SK-N-SH treated with all-trans-retinoic acid at 6 μM for 48 hours (cell line): ENCODE results near the gene REEP1.

Source experiments
- ATAC-seq: fragments of 200-7000 bp; cut with Tn5 transposase; 3 replicates; pipeline ENCODE4 v1.9.1; 2020; ENCODE audit warnings: mild to moderate bottlenecking, moderate library complexity
- ARNTL ChIP-seq: fragments of 450-650 bp; formaldehyde crosslinking; IDR thresholded peaks from 2 replicates; pipeline ENCODE4 v1.5.0; 2020; ENCODE audit warnings: low read depth, mild to moderate bottlenecking, moderate library complexity, borderline replicate concordance
- BACH2 ChIP-seq: fragments of 250-450 bp; sonication (Bioruptor Pico); IDR thresholded peaks from 2 replicates; pipeline ENCODE4 v1.9.0; 2021; ENCODE audit warnings: mild to moderate bottlenecking, borderline replicate concordance
- CSDC2 ChIP-seq: fragments of 250-450 bp; sonication (Bioruptor Pico); IDR thresholded peaks from 2 replicates; pipeline ENCODE4 v1.5.0; 2020; ENCODE audit warnings: mild to moderate bottlenecking, moderate library complexity
- ESRRG ChIP-seq: fragments of 250-450 bp; sonication (Bioruptor Pico); IDR thresholded peaks from 2 replicates; pipeline ENCODE4 v1.6.1; 2021; ENCODE audit warnings: mild to moderate bottlenecking
- GLIS3 ChIP-seq: fragments of 250-450 bp; sonication (Bioruptor Pico); IDR thresholded peaks from 2 replicates; pipeline ENCODE4 v1.5.0; 2020; ENCODE audit warnings: mild to moderate bottlenecking, moderate library complexity
- PPARA ChIP-seq: fragments of 250-450 bp; sonication (Bioruptor Pico); IDR thresholded peaks from 2 replicates; pipeline ENCODE4 v1.5.0; 2020; ENCODE audit warnings: mild to moderate bottlenecking, borderline replicate concordance
- SNAI2 ChIP-seq: fragments of 250-450 bp; sonication (Bioruptor Pico); IDR thresholded peaks from 2 replicates; pipeline ENCODE4 v1.5.0; 2020; ENCODE audit warnings: mild to moderate bottlenecking, moderate library complexity
- TCF4 ChIP-seq: fragments of 250-450 bp; sonication (Bioruptor Pico); IDR thresholded peaks from 2 replicates; pipeline ENCODE4 v1.8.0; 2021; ENCODE audit warnings: mild to moderate bottlenecking, moderate library complexity, borderline replicate concordance
- TOX ChIP-seq: fragments of 250-450 bp; sonication (Bioruptor Pico); IDR thresholded peaks from 2 replicates; pipeline ENCODE4 v1.8.0; 2021; ENCODE audit warnings: mild to moderate bottlenecking, moderate library complexity, borderline replicate concordance
- TSHZ2 ChIP-seq: fragments of 250-450 bp; sonication (Bioruptor Pico); IDR thresholded peaks from 2 replicates; pipeline ENCODE4 v1.5.0; 2020; ENCODE audit warnings: mild to moderate bottlenecking, moderate library complexity
- ZC3H10 ChIP-seq: fragments of 250-450 bp; sonication (Bioruptor Pico); IDR thresholded peaks from 2 replicates; pipeline ENCODE4 v1.5.1; 2021; ENCODE audit warnings: mild to moderate bottlenecking, moderate library complexity
- ZFP3 ChIP-seq: fragments of 250-450 bp; sonication (Bioruptor Pico); IDR thresholded peaks from 2 replicates; pipeline ENCODE4 v1.5.0; 2020; ENCODE audit warnings: mild to moderate bottlenecking, moderate library complexity
- ZFP30 ChIP-seq: fragments of 450-650 bp; formaldehyde crosslinking; IDR thresholded peaks from 2 replicates; pipeline ENCODE4 v1.5.0; 2022; ENCODE audit warnings: mild to moderate bottlenecking, moderate library complexity
- ZNF565 ChIP-seq: fragments of 450-650 bp; formaldehyde crosslinking; conservative IDR thresholded peaks from 2 replicates; pipeline ENCODE4 v1.5.0; 2020; ENCODE audit warnings: low read depth, mild to moderate bottlenecking, moderate library complexity
- ZNF70 ChIP-seq: fragments of 450-650 bp; formaldehyde crosslinking; IDR thresholded peaks from 2 replicates; pipeline ENCODE4 v1.5.0; 2020; ENCODE audit warnings: mild to moderate bottlenecking, moderate library complexity
- ZNF8 ChIP-seq: fragments of 450-650 bp; formaldehyde crosslinking; IDR thresholded peaks from 2 replicates; pipeline ENCODE4 v1.5.0; 2020; ENCODE audit warnings: mild to moderate bottlenecking, moderate library complexity
- TF ChIP-seq, protein P1 (sequence below): fragments of 250-450 bp; sonication (Bioruptor Pico); IDR thresholded peaks from 2 replicates; pipeline ENCODE4 v1.8.0; 2021; ENCODE audit warnings: low read depth, mild to moderate bottlenecking, moderate library complexity, borderline replicate concordance
- TF ChIP-seq, protein P2 (sequence below): fragments of 250-450 bp; sonication (Bioruptor Pico); IDR thresholded peaks from 2 replicates; pipeline ENCODE4 v1.5.1; 2020; ENCODE audit warnings: low read depth, mild to moderate bottlenecking, moderate library complexity
- TF ChIP-seq, protein P3 (sequence below): fragments of 250-450 bp; sonication (Bioruptor Pico); IDR thresholded peaks from 2 replicates; pipeline ENCODE4 v1.5.1; 2021; ENCODE audit warnings: mild to moderate bottlenecking, moderate library complexity

The REEP1 gene

GRCh38 chr2:86304416-86304815 lies 33.0 kb downstream of the REEP1 start:
- no peak for ATAC-seq
- no peak for TF ChIP-seq BACH2 (CRISPR knock-in tag)
- TF ChIP-seq ZNF8 (CRISPR knock-in tag), result no peak
- TF ChIP-seq, protein P1, sequence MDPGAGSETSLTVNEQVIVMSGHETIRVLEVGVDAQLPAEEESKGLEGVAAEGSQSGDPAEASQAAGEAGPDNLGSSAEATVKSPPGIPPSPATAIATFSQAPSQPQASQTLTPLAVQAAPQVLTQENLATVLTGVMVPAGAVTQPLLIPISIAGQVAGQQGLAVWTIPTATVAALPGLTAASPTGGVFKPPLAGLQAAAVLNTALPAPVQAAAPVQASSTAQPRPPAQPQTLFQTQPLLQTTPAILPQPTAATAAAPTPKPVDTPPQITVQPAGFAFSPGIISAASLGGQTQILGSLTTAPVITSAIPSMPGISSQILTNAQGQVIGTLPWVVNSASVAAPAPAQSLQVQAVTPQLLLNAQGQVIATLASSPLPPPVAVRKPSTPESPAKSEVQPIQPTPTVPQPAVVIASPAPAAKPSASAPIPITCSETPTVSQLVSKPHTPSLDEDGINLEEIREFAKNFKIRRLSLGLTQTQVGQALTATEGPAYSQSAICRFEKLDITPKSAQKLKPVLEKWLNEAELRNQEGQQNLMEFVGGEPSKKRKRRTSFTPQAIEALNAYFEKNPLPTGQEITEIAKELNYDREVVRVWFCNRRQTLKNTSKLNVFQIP (CRISPR knock-in tag), result no peak
- TF ChIP-seq CSDC2 (CRISPR knock-in tag), result no peak
- TF ChIP-seq ARNTL (CRISPR knock-in tag), result no peak
- TF ChIP-seq, protein P2, sequence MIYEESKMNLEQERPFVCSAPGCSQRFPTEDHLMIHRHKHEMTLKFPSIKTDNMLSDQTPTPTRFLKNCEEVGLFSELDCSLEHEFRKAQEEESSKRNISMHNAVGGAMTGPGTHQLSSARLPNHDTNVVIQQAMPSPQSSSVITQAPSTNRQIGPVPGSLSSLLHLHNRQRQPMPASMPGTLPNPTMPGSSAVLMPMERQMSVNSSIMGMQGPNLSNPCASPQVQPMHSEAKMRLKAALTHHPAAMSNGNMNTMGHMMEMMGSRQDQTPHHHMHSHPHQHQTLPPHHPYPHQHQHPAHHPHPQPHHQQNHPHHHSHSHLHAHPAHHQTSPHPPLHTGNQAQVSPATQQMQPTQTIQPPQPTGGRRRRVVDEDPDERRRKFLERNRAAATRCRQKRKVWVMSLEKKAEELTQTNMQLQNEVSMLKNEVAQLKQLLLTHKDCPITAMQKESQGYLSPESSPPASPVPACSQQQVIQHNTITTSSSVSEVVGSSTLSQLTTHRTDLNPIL (CRISPR knock-in tag), result no peak
- TF ChIP-seq PPARA, result no peak
- TF ChIP-seq SNAI2 (CRISPR knock-in tag), result no peak
- TF ChIP-seq GLIS3 (CRISPR knock-in tag), result no peak
- TF ChIP-seq, protein P3, sequence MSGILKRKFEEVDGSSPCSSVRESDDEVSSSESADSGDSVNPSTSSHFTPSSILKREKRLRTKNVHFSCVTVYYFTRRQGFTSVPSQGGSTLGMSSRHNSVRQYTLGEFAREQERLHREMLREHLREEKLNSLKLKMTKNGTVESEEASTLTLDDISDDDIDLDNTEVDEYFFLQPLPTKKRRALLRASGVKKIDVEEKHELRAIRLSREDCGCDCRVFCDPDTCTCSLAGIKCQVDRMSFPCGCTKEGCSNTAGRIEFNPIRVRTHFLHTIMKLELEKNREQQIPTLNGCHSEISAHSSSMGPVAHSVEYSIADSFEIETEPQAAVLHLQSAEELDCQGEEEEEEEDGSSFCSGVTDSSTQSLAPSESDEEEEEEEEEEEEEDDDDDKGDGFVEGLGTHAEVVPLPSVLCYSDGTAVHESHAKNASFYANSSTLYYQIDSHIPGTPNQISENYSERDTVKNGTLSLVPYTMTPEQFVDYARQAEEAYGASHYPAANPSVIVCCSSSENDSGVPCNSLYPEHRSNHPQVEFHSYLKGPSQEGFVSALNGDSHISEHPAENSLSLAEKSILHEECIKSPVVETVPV (CRISPR knock-in tag), result no peak
- no peak for TF ChIP-seq TOX (CRISPR knock-in tag)
- no peak for TF ChIP-seq ZC3H10 (CRISPR knock-in tag)
- TF ChIP-seq ZFP30, result no peak
- no peak for TF ChIP-seq TCF4 (CRISPR knock-in tag)
- no peak for TF ChIP-seq ZNF565 (CRISPR knock-in tag)
- TF ChIP-seq ESRRG, result no peak
- TF ChIP-seq ZNF70 (CRISPR knock-in tag), result no peak
- TF ChIP-seq ZFP3 (CRISPR knock-in tag), result no peak
- TF ChIP-seq, all 23 proteins: peak for 0

DNA sequence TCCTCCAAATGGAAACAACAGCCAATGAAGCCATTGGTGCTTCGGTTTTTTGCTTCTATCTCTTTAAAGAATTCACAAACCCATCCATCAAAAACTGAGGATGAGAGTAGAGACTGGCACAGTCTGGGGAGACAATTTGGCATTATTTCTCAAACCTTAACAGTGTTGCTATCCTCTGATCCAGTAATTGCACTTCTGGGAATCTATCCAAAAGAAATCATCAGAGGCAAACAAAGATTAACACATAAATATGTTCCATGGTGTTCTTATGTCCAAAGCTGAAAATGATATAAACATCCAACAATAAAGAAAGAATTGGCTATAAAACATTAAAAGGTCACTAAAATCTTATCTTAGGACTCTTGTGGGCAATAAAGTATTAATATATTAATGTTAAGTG lies 35.1 kb downstream of the REEP1 start:
- TF ChIP-seq ZFP3 (CRISPR knock-in tag), result no peak
- TF ChIP-seq PPARA, result no peak
- TF ChIP-seq TCF4 (CRISPR knock-in tag), result no peak
- TF ChIP-seq CSDC2 (CRISPR knock-in tag), result no peak
- TF ChIP-seq ZNF565 (CRISPR knock-in tag), result no peak
- TF ChIP-seq, protein P1 (CRISPR knock-in tag), result no peak
- TF ChIP-seq, protein P3 (CRISPR knock-in tag), result no peak
- no peak for TF ChIP-seq ESRRG
- TF ChIP-seq ZFP30, result no peak
- no peak for TF ChIP-seq BACH2 (CRISPR knock-in tag)
- no peak for TF ChIP-seq TSHZ2
- no peak for ATAC-seq

DNA sequence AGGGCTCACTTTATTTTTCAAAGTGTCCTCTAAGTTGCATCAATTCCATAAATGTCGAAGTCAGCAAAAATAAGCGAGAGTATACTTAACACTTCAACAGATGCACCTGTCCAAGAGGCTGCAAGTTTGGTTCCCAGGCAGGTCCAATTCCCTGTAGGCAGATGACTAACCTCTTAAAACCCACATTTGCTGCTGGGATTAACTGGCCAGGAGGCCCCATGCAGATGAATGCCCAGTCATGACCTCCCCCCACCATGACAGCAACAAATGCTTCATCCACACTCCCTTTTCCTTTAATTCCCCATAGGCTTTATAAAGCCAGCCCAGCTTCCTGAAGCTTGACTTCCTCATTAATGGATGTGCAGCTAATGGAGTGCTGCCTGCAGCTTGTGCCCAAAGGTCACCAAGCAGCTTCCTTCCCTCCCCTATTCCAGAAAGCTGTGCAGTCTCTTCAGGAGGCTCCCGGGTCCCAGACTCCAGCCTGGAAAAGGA lies 35.7 kb downstream of the REEP1 start:
- no peak for ATAC-seq
- no peak for TF ChIP-seq ZNF565 (CRISPR knock-in tag)
